HG03095 (cell line): ENCODE data around the gene LRRC4C.
"Not testable (repeated sequence)": the region's sequence is repeated elsewhere in the genome, so short reads cannot be mapped to it uniquely, and the experiment has no call there.

Experiments used
- ATAC-seq: cut with Tn5 transposase; IDR thresholded peaks from one replicate; pipeline ENCODE4 v1.9.1; 2021; ENCODE audit warnings: moderate library complexity; ENCODE audit not compliant: unreplicated experiment

The LRRC4C gene

GRCh38 chr11:41042688-41043087 is 416.8 kb downstream of the LRRC4C start:
- no peak for ATAC-seq

- no peak for ATAC-seq
Observed at GRCh38 chr11:41040474-41040873, 419.0 kb downstream of the LRRC4C start.

- ATAC-seq, result no peak
Observed at GRCh38 chr11:41039592-41039991, 419.9 kb downstream of the LRRC4C start.

GRCh38 chr11:41031551-41032060 is 427.8 kb downstream of the LRRC4C start:
- no peak for ATAC-seq

GRCh38 chr11:41020259-41020658 is 439.2 kb downstream of the LRRC4C start:
- no peak for ATAC-seq

GRCh38 chr11:41019666-41020065 is 439.8 kb downstream of the LRRC4C start:
- not testable (repeated sequence) for ATAC-seq

- ATAC-seq, result no peak
Observed at GRCh38 chr11:41018224-41018623, 441.2 kb downstream of the LRRC4C start.

GRCh38 chr11:41010361-41011050 is 448.9 kb downstream of the LRRC4C start:
- no peak for ATAC-seq

- ATAC-seq, result no peak
Observed at GRCh38 chr11:41005986-41006385, 453.5 kb downstream of the LRRC4C start.

GRCh38 chr11:41003339-41004282 is 455.8 kb downstream of the LRRC4C start:
- no peak for ATAC-seq

GRCh38 chr11:40998920-40999319 is 460.5 kb downstream of the LRRC4C start:
- ATAC-seq, result no peak

GRCh38 chr11:40987776-40988435 is 471.5 kb downstream of the LRRC4C start:
- no peak for ATAC-seq

- no peak for ATAC-seq
Observed at GRCh38 chr11:40986320-40986719, 473.1 kb downstream of the LRRC4C start.

GRCh38 chr11:40975076-40975475 is 484.4 kb downstream of the LRRC4C start:
- no peak for ATAC-seq

GRCh38 chr11:40974186-40974795 is 485.2 kb downstream of the LRRC4C start:
- ATAC-seq, result no peak

GRCh38 chr11:40958707-40959106 is 500.7 kb downstream of the LRRC4C start:
- ATAC-seq, result no peak

GRCh38 chr11:40952479-40952878 is 507.0 kb downstream of the LRRC4C start:
- no peak for ATAC-seq

GRCh38 chr11:40938002-40938401 is 521.5 kb downstream of the LRRC4C start:
- no peak for ATAC-seq

GRCh38 chr11:40924915-40925314 is 534.5 kb downstream of the LRRC4C start:
- no peak for ATAC-seq

- no peak for ATAC-seq
Observed at GRCh38 chr11:40921246-40921645, 538.2 kb downstream of the LRRC4C start.

GRCh38 chr11:40910774-40911173 is 548.7 kb downstream of the LRRC4C start:
- ATAC-seq, result not testable (repeated sequence)
